GM23338 (cell line): ENCODE data around the gene HOXA11. TPM values are rescaled to one million over a fixed set of nuclear protein-coding genes. Genes with fewer than 3 reads are reported as not detected.

ENCODE experiments used
- ATAC-seq: fragments of 200-7000 bp; cut with Tn5 transposase; 3 replicates; pipeline ENCODE4 v1.9.1; 2020
- DNase-seq: peaks from one replicate; pipeline ENCODE4 v3.0.0-alpha.2; 2015; ENCODE audit warnings: low spot score
- H2AFZ ChIP-seq: fragments of 200-600 bp; sonication (generic); 2 replicates; pipeline ENCODE4 v1.8.0; 2016; ENCODE audit warnings: antibody characterized with exemption, mild to moderate bottlenecking, moderate library complexity
- H3F3A ChIP-seq: fragments of 200-600 bp; sonication (generic); replicated peaks from 2 replicates; pipeline ENCODE4 v1.8.0; 2017; ENCODE audit warnings: antibody characterized with exemption, mixed run types, low read depth
- H3K27ac ChIP-seq: fragments of 200-600 bp; sonication (generic); 2 replicates; pipeline ENCODE4 v1.6.1; 2016; ENCODE audit warnings: low read depth
- H3K27me3 ChIP-seq: fragments of 200-600 bp; sonication (generic); 2 replicates; pipeline ENCODE4 v1.8.0; 2016; ENCODE audit warnings: mild to moderate bottlenecking, mixed run types, moderate library complexity; ENCODE audit not compliant: insufficient read depth
- H3K36me3 ChIP-seq: fragments of 200-600 bp; sonication (generic); 2 replicates; pipeline ENCODE4 v1.8.0; 2016; ENCODE audit warnings: mild to moderate bottlenecking; ENCODE audit not compliant: insufficient read depth
- H3K4me1 ChIP-seq: fragments of 200-600 bp; sonication (generic); 2 replicates; pipeline ENCODE4 v1.8.0; 2016; ENCODE audit warnings: mild to moderate bottlenecking, moderate library complexity; ENCODE audit not compliant: insufficient read depth
- H3K4me2 ChIP-seq: fragments of 200-600 bp; sonication (generic); 2 replicates; pipeline ENCODE4 v1.7.1; 2017; ENCODE audit warnings: mixed run types
- H3K4me3 ChIP-seq: fragments of 200-600 bp; sonication (generic); 2 replicates; pipeline ENCODE4 v1.6.1; 2016; ENCODE audit warnings: mixed run types
- H3K79me2 ChIP-seq: fragments of 200-600 bp; sonication (generic); replicated peaks from 2 replicates; pipeline ENCODE4 v1.8.0; 2017; ENCODE audit warnings: mild to moderate bottlenecking; ENCODE audit not compliant: insufficient read depth
- H3K9me2 ChIP-seq: fragments of 200-600 bp; sonication (generic); 2 replicates; pipeline ENCODE4 v1.8.0; 2017; ENCODE audit not compliant: insufficient read depth
- H4K20me1 ChIP-seq: fragments of 200-600 bp; sonication (generic); replicated peaks from 2 replicates; pipeline ENCODE4 v1.8.0; 2017; ENCODE audit warnings: mild to moderate bottlenecking; ENCODE audit not compliant: insufficient read depth
- H3K27ac Mint-ChIP-seq: 2 replicates; pipeline ENCODE4 v1.8.0; 2020; ENCODE audit warnings: inconsistent platforms, mild to moderate bottlenecking, moderate library complexity, mixed read lengths
- H3K27me3 Mint-ChIP-seq: 3 replicates; pipeline ENCODE4 v1.8.0; 2022; ENCODE audit warnings: low read depth, mild to moderate bottlenecking, moderate library complexity, mixed read lengths, inconsistent platforms; ENCODE audit not compliant: insufficient read depth, poor library complexity
- H3K36me3 Mint-ChIP-seq: 3 replicates; pipeline ENCODE4 v1.8.0; 2021; ENCODE audit warnings: low read depth, mild to moderate bottlenecking, inconsistent platforms, moderate library complexity, mixed read lengths
- H3K4me1 Mint-ChIP-seq: 3 replicates; pipeline ENCODE4 v1.8.0; 2020; ENCODE audit warnings: mild to moderate bottlenecking, inconsistent platforms, mixed read lengths
- H3K4me3 Mint-ChIP-seq: 3 replicates; pipeline ENCODE4 v1.8.0; 2021; ENCODE audit warnings: moderate library complexity, mild to moderate bottlenecking, inconsistent platforms, mixed read lengths
- H3K9me3 Mint-ChIP-seq: 3 replicates; pipeline ENCODE4 v1.8.0; 2020; ENCODE audit warnings: moderate library complexity, mild to moderate bottlenecking, inconsistent platforms, mixed read lengths
- CREB1 ChIP-seq: fragments of 250-450 bp; sonication (Bioruptor Pico); IDR thresholded peaks from 2 replicates; pipeline ENCODE4 v1.5.0; 2020; ENCODE audit warnings: low read depth, mild to moderate bottlenecking, moderate library complexity
- CTCF ChIP-seq, 2 experiments: fragments of 200-600 bp in 1 of 2; sonication (generic) in 1 of 2; conservative IDR thresholded peaks; 2 replicates each; pipeline versions ENCODE4 v1.5.1 to v1.6.1; 2016 to 2017; ENCODE audit warnings: antibody characterized with exemption in 2 of 2, low read depth in 2 of 2, mild to moderate bottlenecking in 2 of 2, moderate library complexity in 1 of 2
- ETS1 ChIP-seq: IDR thresholded peaks from 2 replicates; pipeline ENCODE4 v1.6.1; 2016; ENCODE audit warnings: antibody characterized with exemption
- EZH2 ChIP-seq: fragments of 200-600 bp; sonication (generic); IDR thresholded peaks from one replicate; pipeline ENCODE4 v1.8.0; 2017; ENCODE audit warnings: antibody characterized with exemption, mild to moderate bottlenecking, low read depth; ENCODE audit not compliant: unreplicated experiment
- JUNB ChIP-seq: IDR thresholded peaks from one replicate; pipeline ENCODE4 v1.6.1; 2016; ENCODE audit warnings: antibody characterized with exemption; ENCODE audit not compliant: unreplicated experiment
- NANOG ChIP-seq: IDR thresholded peaks from 2 replicates; pipeline ENCODE4 v1.6.1; 2016; ENCODE audit warnings: antibody characterized with exemption, borderline replicate concordance
- POLR2AphosphoS5 ChIP-seq: IDR thresholded peaks from 2 replicates; pipeline ENCODE4 v1.6.1; 2016; ENCODE audit warnings: antibody characterized with exemption, low read depth
- REST ChIP-seq: IDR thresholded peaks from one replicate; pipeline ENCODE4 v1.6.1; 2018; ENCODE audit warnings: antibody characterized with exemption; ENCODE audit not compliant: unreplicated experiment
- polyA plus RNA-seq: library from polyadenylated mRNA; unstranded; fragments of >200 nt; fragmentation: Nextera tagmentation; extraction: Ambion mirVana; gene quantifications from 2 replicates; pipeline ENCODE4 v1.2.1, GENCODE V29; 2016
- total RNA-seq: library from RNA; depleted of rRNA; stranded (reverse); fragments of >200 nt; shearing (Covaris generic); gene quantifications from 2 replicates; pipeline ENCODE4 v1.2.3, GENCODE V29; 2014

The HOXA11 gene
- total and polyA plus RNA-seq, 2 experiments from 2014 or later, result not detected

GRCh38 chr7:27177795-27178320 lies 7.2 kb downstream of the HOXA11 start:
- no peak for ATAC-seq
- H3K79me2 ChIP-seq, result no peaks in the 10 kb centered on the region
- TF ChIP-seq EZH2 (peak; percentile 94), CTCF (conservative IDR thresholded peaks at IDR 0.05; ENCODE audit: low read depth in 2 of 2) (no peak)
- Mint-ChIP-seq H3K27me3 (peaks cover 95% of the 10 kb centered on the region), H3K4me1 (peaks cover 20% of the 10 kb centered on the region), H3K36me3 (no peaks in the 10 kb centered on the region), H3K9me3 (peaks cover 6% of the 10 kb centered on the region; the same call in 1 of the 3 replicates), H3K4me3 (no peak overlapping the region), H3K27ac (no peak overlapping the region)
- peaks cover 37% of the 10 kb centered on the region for H3F3A ChIP-seq
- H3K27me3 ChIP-seq, result peaks cover 100% of the 10 kb centered on the region
- no peaks in the 10 kb centered on the region for H3K9me2 ChIP-seq
- no peak overlapping the region for H3K27ac ChIP-seq
- peaks cover 61% of the 10 kb centered on the region for H4K20me1 ChIP-seq
- H3K4me2 ChIP-seq, result no peak overlapping the region
- DNase-seq, result no peak
- no peak overlapping the region for H2AFZ ChIP-seq
- no peaks in the 10 kb centered on the region for H3K36me3 ChIP-seq
- H3K4me1 ChIP-seq, result peaks cover 34% of the 10 kb centered on the region
- H3K4me3 ChIP-seq, result no peak overlapping the region

- TF ChIP-seq JUNB (no peak), EZH2 (peak; percentile 54)
- Histone ChIP-seq H3K4me1 (peaks cover 33% of the 10 kb centered on the region), H2AFZ (no peak overlapping the region), H3K36me3 (no peaks in the 10 kb centered on the region), H3F3A (peaks cover 37% of the 10 kb centered on the region), H3K27me3 (peaks cover 100% of the 10 kb centered on the region), H3K79me2 (no peaks in the 10 kb centered on the region), H4K20me1 (peaks cover 54% of the 10 kb centered on the region), H3K27ac (no peak overlapping the region), H3K4me2 (no peak overlapping the region), H3K9me2 (no peaks in the 10 kb centered on the region), H3K4me3 (no peak overlapping the region)
- Mint-ChIP-seq H3K4me1 (peaks cover 20% of the 10 kb centered on the region), H3K9me3 (peaks cover 2% of the 10 kb centered on the region; the same call in 1 of the 3 replicates), H3K36me3 (no peaks in the 10 kb centered on the region; the same call in 2 of the 3 replicates), H3K27ac (no peak overlapping the region), H3K27me3 (peaks cover 95% of the 10 kb centered on the region), H3K4me3 (no peak overlapping the region)
- ATAC-seq (no peak), DNase-seq (no peak)
Observed at GRCh38 chr7:27176962-27177794, 7.9 kb downstream of the HOXA11 start.

- Histone ChIP-seq H3K36me3 (no peaks in the 10 kb centered on the region), H3K79me2 (no peaks in the 10 kb centered on the region), H3F3A (peaks cover 42% of the 10 kb centered on the region), H2AFZ (no peak overlapping the region), H3K9me2 (no peaks in the 10 kb centered on the region), H3K4me2 (no peak overlapping the region), H3K4me1 (peaks cover 36% of the 10 kb centered on the region), H3K27me3 (peaks cover 100% of the 10 kb centered on the region), H4K20me1 (peaks cover 52% of the 10 kb centered on the region), H3K27ac (no peak overlapping the region), H3K4me3 (no peak overlapping the region)
- no peak overlapping the region for H3K27ac Mint-ChIP-seq
- no peak overlapping the region for H3K4me3 Mint-ChIP-seq
- DNase-seq (no peak), ATAC-seq (no peak)
- H3K36me3 Mint-ChIP-seq, result no peaks in the 10 kb centered on the region; the same call in 2 of the 3 replicates
- peaks cover 22% of the 10 kb centered on the region for H3K4me1 Mint-ChIP-seq
- peaks cover 95% of the 10 kb centered on the region for H3K27me3 Mint-ChIP-seq
- H3K9me3 Mint-ChIP-seq, result peaks cover 8% of the 10 kb centered on the region; the same call in 2 of the 3 replicates
- TF ChIP-seq JUNB, result no peak
- TF ChIP-seq CTCF (conservative IDR thresholded peaks at IDR 0.05; ENCODE audit: low read depth in 2 of 2), result no peak
- no peak for TF ChIP-seq CREB1 (CRISPR knock-in tag)
- TF ChIP-seq POLR2AphosphoS5, result no peak
- TF ChIP-seq NANOG, result no peak
- no peak for TF ChIP-seq REST
- TF ChIP-seq ETS1, result no peak
Observed at GRCh38 chr7:27176524-27176845, 8.5 kb downstream of the HOXA11 start.
